Activated CD4-positive, alpha-beta T cell treated with anti-CD3 and anti-CD28 coated beads, Interleukin-10, Interleukin-2, amounts not matched to agents 100 ng/mL and 50 ng/mL, durations not matched to agents 16 hours and 8 hours (primary cell): Measurements from ENCODE around the gene ITSN2.

ENCODE experiments used
- DNase-seq: peaks from one replicate; pipeline ENCODE4 v3.0.0-alpha.2; 2020

Gene ITSN2

DNA sequence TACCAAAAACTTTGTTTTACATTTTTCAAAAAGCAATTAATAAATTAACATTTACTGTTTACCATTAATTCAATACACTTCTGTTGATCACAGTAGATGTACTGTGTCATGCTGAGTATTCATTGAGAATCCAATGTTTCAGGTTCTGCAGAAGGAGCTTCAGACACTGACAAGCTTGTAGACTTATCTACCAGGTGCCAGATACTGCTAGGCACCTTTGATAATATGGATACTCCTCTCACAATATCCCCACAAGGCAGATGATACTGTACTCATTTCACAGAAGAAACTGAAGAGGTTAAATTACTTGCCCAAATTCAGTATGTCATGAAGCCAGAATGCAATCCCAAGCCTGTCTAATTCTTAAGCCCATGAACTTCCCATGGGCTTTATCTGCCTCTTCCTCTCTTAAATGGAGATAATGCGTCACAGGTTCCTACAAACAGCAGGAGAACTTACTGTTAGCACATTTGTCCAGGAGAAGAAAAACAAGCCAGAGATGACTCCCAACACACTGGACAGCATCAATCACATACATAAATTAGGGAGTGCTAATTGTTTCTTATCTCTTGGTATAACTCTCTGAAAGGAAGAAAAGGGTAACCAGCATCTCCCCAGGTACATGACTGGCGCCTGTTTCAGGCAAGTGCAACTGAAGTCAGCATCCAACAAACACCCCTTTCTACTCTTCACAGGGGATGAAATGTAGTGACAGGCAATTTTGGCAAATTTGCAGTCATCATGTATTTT, 27.4 kb downstream of the ITSN2 start:
- DNase-seq, result no peak

DNA sequence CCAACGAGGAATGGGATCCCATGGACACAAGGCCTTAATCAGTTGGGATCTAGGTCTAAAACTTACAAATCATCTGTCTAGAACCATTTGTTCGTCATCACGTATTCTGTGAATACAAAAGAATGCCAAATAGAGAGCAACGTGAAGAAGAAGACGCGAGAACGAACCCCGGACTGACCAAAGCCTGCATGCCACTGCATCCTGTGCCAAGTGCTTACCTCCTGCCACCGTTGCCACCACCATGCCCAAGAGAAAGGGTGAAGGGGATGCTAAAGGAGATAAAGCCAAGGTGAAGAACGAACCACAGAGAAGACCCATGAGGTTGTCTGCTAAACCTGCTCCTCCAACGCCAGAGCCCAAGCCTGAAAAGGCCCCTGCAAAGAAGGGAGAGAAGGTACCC, 30.2 kb downstream of the ITSN2 start:
- no peak for DNase-seq

DNA sequence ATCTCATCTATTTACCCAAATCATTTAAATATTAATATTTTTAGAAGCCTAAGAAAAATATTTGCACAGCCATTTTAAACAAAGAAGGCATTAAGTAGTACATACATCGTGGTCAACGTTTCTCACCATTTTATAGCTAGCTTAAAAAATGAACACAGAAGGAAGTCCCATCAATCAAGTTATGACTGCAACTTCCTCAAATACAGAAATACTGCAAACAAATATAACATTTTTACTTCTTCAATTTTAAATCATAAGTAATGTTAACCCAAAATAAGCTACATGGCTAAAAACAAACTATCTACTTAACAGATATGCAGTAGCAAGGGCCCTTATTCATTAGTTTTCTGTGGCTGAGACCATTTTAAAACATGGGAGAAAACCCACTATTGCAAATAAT, 30.6 kb downstream of the ITSN2 start:
- DNase-seq, result no peak

DNA sequence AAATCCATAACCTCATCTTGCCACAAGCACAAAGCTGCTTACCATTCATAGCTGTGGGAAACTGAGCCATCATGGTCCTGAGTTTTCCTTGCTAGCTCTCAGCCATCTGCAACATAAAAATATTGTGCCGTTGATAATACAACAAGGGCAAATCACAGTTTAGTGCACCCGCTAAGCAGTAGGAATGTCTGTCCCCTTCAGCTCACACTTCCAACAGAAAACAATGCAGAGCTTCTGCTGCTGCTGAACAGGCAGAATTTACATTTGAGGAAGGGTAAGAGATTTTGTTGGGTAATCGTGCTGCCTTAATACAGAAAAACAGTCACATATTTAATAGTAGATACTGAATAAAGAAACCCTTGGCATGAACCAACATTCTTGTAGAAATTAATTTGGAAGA, 32.3 kb downstream of the ITSN2 start:
- no peak for DNase-seq

DNA sequence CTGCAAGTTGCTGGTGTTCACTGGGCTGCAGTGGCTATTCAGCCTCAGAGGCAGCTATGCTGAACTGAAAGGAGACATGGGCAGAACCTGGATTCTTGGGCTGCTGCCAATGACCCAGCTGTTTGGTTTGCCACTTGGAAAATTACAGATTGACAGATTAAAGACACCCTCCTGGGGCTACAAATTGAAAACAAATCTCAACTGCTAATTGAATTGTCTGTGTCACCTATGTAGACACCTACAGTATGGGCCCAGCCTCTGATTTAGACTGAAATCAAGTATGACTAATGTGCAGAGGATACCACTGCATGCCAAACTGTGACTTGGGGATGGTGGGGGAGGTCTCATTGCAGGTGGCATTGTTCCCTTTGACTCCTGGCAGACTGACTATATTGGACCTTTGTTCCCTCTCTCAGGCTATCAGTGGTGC, 42.8 kb downstream of the ITSN2 start:
- DNase-seq, result peak; percentile 59

DNA sequence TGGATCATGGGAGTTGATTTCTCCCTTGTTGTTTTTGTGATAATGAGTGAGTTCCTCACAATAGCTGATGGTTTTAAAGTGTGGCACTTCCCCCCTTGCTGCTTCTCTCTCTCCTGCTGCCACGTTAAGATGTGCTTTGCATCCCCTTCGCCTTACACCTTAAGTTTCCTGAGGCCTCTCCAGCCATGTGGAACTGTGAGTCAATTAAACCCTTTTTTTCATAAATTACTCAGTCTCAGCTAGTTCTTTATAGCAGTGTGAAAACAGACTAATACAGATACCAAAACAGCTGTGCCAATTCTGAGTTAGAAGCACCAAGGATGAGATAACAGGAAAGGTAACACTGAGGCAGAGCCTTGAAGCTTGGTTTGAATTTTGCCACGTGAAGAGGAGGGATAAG, 44.7 kb downstream of the ITSN2 start:
- DNase-seq, result peak; percentile 82

DNA sequence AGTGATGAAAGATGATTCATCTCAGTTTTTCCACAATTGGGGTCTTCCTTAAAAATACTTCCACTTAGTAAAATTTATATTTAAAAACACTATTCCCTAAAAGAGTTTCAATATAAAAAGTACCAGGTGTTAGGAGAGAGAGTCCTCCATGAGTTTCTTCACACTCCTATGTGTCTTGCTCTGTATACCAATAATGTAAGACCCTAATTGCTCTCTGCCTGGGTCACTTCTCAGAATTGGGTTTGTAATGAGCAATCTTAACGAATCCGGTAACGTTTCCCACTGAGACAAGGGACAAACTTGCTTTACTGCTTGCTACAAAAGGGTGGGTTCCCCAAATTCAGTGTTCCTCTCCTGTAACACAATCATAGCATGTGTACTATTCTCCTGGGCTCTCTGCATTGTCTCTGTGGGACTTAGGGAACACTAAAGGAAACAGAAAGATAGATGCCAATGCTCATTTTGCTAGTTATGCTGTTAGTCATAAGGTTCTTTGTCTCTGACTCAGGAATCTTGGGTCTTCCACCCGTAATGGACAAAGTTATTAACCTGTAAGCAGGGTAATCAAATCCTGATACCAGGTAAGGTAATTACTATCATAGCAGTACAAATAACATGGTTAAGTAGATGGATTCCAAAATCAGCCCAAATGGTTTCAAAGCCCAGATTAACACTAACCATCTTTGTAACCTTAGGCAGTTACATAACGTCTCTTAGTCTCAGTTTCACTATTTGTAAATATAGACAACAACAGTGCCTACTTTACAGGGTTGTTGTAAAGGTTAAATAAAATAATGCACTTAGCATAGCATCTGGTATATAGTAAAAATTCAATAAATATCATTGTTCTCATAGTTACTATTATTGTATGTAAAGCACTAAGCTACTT, 46.3 kb downstream of the ITSN2 start:
- peak; percentile 62 for DNase-seq

DNA sequence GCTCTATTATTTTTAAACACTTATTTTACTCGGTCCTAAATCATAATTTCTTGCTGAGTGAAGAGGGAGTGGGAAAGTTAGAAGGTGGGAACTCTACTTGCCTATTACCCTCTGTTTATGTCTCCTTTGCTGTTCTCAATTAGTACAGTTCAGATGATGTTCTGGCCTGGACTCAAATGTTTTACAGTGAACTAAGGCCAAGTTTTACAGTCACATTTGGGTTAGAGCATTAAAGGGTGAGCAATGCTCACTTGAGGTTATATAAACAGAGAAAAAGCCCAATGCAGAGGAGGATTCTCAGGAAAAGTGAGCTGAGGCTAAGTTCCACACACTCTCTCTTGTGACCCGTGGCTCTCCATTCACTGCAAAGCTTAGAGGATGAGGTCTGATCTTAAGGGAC, 52.4 kb downstream of the ITSN2 start:
- DNase-seq, result no peak

DNA sequence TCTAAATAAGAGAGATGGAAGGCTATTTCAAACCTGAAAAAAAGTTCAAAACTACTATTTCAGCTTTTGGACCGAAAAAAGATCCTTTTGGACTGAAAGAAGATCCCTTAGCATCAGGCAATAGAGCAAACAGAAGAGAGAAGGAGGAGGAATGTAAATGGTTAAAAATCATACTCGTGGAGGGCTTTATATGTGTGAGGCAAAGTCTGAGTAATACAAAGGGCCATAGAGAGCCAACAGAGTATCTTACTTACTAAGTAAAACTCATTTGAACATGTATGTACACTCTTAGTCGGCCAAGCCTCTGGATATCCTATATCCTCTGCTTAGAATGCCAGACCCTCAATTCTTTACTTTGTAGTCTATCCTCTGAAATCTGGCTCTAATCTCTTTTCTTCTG, 55.7 kb downstream of the ITSN2 start:
- DNase-seq, result no peak

DNA sequence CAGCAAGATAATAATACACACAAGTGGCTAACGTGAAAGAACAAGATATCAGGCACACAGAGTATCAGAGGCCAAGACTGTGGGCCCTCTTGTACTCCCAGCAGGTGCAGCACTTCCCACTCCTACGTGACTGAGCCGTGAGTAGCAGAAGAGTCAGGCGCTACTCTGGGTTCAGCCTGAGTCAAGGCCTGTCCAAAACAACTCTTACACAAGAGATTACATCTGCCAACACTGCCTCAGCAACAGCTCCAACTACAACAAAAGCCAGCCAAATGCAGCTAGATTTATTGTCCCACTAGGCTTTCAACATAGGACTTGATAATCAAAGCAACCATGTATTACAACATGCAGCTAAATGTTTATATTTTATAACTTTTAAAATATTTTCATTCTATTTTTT, 56.2 kb downstream of the ITSN2 start:
- DNase-seq, result no peak

DNA sequence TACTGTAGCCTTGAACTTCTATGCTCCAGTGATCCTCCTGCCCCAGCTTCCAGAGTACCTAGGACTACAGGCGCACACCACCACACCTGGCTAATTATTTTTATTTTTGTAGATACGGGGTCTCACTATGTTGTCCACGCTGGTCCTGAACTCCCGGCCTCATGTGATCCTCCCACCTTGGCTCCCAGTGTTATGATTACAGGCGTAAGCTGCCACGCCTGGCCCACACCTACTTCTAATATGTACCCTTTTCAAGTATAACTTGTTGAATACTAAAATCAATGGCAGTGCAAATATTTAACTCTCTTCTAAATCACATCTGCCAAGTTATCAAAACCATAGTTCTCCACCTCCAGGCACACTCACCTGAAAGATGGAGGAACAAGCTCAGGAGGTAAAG, 58.7 kb downstream of the ITSN2 start:
- no peak for DNase-seq

DNA sequence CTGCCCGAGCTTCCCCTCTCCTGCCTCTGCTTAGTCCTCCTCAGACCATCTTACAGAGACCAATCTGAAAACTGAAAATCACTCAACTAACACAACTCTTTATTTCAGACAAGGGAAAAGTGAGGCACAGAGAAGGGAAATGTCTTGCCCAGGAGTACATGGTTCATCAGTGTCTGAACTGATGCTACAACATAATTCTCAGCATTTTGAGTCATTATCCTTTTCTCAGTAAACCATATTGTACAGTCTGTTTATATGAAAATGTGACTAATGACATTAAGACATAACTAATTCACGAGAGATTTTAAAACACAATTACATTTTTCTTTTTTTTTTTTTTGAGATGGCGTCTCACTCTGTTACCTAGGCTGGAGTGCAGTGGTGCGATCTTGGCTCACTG, 62.7 kb downstream of the ITSN2 start:
- DNase-seq, result no peak

DNA sequence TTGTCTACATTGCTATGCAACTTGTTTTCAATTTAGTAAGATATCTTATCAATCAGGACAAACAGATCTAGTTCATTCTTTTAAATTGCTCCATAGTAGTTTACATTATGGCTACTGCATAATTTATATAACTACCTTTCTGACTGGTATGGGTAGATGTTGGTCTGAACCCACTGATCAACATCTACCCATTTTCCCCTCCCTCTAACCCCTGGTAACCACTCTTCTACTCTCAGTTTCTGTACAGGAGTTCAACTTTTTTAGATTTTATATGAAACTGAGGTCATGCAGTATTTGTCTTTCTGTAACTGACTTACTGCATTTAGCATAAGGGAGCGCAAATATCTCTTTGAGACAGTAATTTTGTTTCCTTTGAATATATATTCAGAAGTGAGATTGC, 73.2 kb downstream of the ITSN2 start:
- DNase-seq, result peak; percentile 18

DNA sequence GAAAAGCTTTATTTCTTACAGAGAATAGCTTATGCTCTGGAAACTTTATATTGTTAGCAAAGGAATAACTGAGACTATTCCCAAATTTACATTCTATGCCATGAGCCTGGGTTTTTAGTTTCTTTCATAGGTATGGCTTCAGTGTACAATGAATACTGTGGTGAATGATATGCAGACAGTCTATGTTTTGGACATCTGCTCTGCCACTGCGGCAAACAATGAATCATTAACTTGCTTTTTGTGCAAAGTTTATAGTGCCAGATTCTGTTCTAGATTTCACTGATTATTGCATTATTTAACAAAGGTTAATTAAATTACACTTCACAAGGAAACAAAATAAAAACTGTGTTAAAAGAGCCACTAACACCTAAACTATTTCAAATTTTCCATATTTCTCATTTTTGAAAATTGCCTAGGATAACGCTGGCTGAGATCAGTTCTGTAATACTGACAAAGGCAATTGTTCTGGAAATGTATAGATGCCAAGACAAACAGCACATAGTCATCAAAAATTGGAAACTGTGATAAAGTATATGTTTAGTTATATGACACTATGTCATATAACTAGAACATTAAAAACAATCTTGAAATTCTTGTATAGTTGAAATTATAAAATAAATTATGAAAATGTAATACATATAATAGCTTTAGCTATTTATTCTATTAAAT, 74.7 kb downstream of the ITSN2 start:
- no peak for DNase-seq

DNA sequence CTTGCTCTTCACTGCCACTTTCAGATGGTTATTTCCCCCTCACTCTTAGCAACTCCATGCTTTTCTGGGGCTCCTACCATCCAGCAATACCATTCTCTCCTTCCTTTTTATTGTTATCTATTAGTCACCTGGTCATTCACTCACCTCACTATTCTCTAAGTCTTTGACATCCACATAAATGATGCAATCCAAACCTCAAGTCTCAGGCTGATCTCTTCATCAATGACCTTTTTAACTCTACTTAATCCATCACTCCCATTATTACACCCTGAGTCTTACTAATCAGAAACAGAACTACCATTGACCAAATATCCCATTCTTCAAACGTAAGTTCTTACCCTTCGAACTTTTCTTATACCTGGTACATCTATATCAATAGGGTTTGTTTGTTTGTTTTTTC, 79.7 kb downstream of the ITSN2 start:
- no peak for DNase-seq

DNA sequence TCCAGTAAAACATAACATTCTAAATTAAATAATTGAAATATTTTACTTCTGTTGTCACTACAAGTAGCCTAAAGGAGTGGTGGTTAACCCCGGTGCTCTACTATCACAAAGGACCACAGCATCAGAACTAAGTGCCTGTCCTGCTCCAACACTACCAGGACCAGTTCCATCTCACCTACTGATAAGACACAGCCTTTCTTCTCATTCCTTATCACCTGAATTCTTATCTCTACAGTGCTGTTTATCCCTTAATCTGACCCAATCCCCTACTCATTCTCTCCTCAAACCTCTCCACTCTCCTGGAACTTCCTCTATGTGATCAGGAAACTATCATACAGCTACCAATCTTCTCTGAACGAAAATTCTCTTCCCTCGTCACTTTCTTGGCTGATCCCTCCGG, 80.2 kb downstream of the ITSN2 start:
- no peak for DNase-seq

DNA sequence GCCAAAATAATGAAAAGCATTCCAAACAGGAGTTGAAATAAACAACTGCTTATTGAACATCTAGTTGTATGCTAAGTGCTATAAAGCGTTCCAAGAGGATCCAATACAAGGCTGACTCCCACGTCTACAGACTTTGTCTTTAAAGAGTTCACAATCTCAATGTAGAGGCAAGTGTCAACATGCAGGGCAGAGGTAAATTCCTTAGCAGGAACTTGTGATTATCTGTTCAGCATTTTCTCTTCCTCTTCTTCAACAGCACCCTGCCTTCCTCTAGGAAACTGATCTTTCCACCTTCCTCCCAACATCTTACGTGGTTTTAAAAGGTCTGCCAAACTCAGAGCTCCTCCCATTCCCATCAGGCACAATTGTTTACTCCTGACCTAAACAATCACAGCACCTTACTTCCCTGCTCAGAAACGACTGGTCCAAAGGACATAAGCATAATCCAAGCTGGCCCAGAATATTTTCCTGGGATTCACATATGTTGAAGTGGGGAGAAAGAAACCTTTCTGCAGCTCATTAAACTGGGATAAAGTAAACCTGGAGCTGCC, 83.9 kb downstream of the ITSN2 start:
- no peak for DNase-seq

DNA sequence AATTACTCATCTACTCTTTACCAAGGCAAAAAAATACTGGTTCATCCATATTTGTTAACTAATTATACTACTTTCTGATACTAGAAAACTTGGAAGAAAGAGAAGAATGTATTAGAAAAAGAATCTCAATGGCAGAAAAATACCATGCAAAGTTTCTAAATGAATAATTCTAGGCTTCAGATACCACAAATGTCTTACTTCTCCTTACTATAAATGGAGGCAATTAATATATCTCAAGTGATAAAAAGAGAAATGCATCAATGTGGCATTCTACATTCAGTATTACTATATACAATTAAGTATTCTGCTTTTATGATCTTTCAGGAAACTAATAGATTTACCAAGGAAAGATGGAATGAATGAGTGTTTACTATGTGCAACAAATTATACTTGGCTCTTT, 85.5 kb downstream of the ITSN2 start:
- DNase-seq, result no peak

DNA sequence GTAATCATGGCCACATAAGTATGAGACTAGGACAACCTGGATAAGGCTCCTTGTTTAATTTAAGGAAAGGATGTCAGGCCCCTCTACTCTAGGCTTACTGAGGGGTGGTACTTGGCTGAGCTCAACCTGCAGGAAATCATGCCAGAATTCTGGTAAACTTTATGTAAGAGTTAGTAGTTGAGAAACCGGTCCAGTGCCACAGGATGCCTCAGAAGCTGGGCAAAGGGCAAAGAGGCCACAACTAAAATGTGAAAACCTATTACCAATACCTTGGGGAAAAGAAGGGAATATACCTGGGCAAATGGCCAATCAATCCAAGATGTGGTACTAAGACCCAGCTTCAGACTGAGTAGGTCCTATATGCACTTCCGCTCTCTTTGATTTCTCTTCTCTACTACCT, 86.7 kb downstream of the ITSN2 start:
- no peak for DNase-seq

DNA sequence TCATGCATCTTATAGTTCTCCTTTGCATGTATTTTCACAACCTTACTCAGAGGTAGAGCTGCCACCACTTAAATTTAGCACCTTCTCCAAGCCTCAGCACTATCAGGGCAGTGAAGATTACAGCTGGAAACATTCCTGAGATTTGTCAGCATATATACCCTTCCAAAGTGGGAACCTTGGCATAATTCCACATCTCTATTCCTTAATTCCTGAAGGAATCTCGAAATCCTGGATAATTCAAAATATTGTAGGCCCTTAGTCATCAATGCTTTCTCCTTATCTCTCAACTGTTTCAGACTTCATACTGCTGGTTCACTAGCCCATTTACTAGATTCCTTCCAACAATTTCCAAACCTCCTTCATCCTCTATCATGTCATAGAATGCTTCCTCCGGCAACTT, 87.4 kb downstream of the ITSN2 start:
- DNase-seq, result no peak

DNA sequence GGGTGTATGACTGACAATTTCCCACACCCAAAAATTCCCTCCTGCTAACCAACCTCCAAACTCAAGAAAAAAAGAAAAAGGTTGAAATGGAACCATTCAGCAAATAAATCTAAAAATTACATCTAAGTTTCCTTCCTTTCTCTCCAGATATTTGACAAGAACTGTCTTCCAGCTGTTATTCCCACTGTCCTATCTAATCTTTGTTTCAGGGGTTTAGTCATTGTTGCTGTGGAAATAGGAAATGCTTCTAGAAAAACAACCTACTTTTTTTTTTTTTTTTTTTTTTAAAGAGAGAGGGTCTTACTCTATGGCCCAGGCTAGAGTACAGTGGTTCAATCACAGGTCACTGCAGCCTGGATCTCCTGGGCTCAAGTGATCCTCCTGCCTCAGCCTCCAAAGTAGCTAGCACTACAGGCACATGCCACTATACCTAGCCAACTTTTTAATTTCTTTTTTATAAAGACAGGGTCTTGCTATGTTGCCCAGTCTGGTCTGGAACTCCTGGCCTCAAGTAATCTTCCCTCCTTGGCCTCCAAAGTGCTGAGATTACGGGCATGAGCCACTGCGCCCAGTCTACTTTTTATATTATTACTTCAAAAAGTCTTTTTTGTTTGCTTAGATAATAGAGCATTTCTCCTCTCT, 88.1 kb downstream of the ITSN2 start:
- no peak for DNase-seq

DNA sequence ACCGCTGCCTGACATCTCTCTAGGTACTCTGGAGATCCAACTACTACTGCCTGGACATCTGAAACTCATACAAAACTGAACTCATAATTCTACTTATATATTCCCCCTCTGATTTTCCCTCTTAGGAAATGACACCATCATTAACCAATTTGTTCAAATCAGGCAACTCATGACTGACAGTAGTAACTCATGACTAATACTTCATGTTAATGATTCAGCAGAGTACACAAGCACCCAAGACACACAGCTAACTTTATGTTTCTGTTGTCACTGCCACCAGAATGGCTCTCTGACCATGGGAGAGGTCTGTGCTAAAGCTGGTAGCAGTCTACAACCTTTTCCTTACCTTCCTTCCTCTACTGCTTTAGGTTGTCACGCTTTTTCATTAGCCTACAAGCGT, 91.1 kb downstream of the ITSN2 start:
- peak; percentile 19 for DNase-seq

DNA sequence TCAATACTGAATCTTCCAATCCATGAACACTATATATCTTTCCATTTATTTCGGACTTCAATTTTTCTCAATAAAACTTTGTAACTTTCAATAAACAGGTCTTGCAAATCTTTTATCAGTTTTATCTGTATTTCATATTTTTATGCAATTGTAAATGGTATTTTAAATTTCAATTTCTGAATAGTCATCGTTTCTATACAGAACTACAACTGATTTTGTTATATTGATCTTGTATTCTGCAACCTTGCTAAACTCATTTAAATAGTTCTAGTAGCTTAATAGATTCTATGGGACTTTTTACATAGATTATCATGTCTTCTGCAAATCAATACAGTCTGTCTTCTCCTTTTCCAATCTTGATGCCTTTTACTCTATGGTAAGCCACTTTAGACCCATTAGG, 95.1 kb downstream of the ITSN2 start:
- no peak for DNase-seq
